Measurements from ENCODE around the gene BCL11B. TPM values are rescaled to one million over a fixed set of nuclear protein-coding genes. Genes with fewer than 3 reads are reported as not detected.

BCL11B gene
- total and polyA plus RNA-seq, 4 donors = 0.20 to 2.3 (median 0.66) TPM

- no peak for TF ChIP-seq CTCF (IDR thresholded peaks at IDR 0.05; ENCODE audit: control extremely low read depth, extremely low read depth)
- Histone ChIP-seq H3K36me3 (ENCODE audit: control insufficient read depth in 4 of 4, insufficient read depth in 4 of 4, low read length in 4 of 4) (no peaks in the 10 kb centered on the region), H3K4me3 (no peak overlapping the region), H3K27ac (ENCODE audit: low read depth in 1 of 2, low read length in 1 of 2) (no peak overlapping the region), H3K4me1 (ENCODE audit: control insufficient read depth in 5 of 5, insufficient read depth in 5 of 5, low read length in 5 of 5) (peaks cover 0 to 25% (median 0%) of the 10 kb centered on the region in 5 donors), H3K9ac (ENCODE audit: insufficient read depth in 1 of 2, low read length in 2 of 2) (no peak overlapping the region), H3K27me3 (ENCODE audit: control insufficient read depth in 3 of 3, insufficient read depth in 3 of 3, low read length in 2 of 3) (no peaks in the 10 kb centered on the region), H3K9me3 (ENCODE audit: control insufficient read depth in 4 of 4, insufficient read depth in 3 of 4, low read length in 3 of 4) (peaks cover 0 to 3% (median 0%) of the 10 kb centered on the region in 4 donors)
- WGBS, 2 donors = 65 to 70% methylated on average over 8 of the region's 8 CpGs
- ATAC-seq (ENCODE audit: insufficient read depth, low FRiP score) (no peak), DNase-seq (no peak)
Measured at GRCh38 chr14:99210333-99210732, 61.7 kb downstream of the BCL11B start.

- Histone ChIP-seq H3K27me3 (ENCODE audit: control insufficient read depth in 3 of 3, insufficient read depth in 3 of 3, low read length in 2 of 3) (no peaks in the 10 kb centered on the region), H3K36me3 (ENCODE audit: control insufficient read depth in 4 of 4, insufficient read depth in 4 of 4, low read length in 4 of 4) (no peaks in the 10 kb centered on the region), H3K4me1 (ENCODE audit: control insufficient read depth in 5 of 5, insufficient read depth in 5 of 5, low read length in 5 of 5) (peaks cover 0 to 19% (median 0%) of the 10 kb centered on the region in 5 donors), H3K9me3 (ENCODE audit: control insufficient read depth in 4 of 4, insufficient read depth in 3 of 4, low read length in 3 of 4) (peaks cover 0 to 3% (median 0%) of the 10 kb centered on the region in 4 donors), H3K27ac (ENCODE audit: low read depth in 1 of 2, low read length in 1 of 2) (no peak overlapping the region), H3K9ac (ENCODE audit: insufficient read depth in 1 of 2, low read length in 2 of 2) (no peak overlapping the region), H3K4me3 (no peak overlapping the region)
- ATAC-seq (ENCODE audit: insufficient read depth, low FRiP score) (no peak), DNase-seq (no peak)
- 79 to 88% methylated on average over 7 of the region's 7 CpGs for WGBS, 2 donors
- no peak for TF ChIP-seq CTCF (IDR thresholded peaks at IDR 0.05; ENCODE audit: control extremely low read depth, extremely low read depth)
Measured at GRCh38 chr14:99209409-99209808, 62.6 kb downstream of the BCL11B start.

- H3K36me3 ChIP-seq (ENCODE audit: control insufficient read depth in 4 of 4, insufficient read depth in 4 of 4, low read length in 4 of 4) = no peaks in the 10 kb centered on the region
- no peak for DNase-seq
- no peak overlapping the region for H3K9ac ChIP-seq (ENCODE audit: insufficient read depth in 1 of 2, low read length in 2 of 2)
Measured at GRCh38 chr14:99208318-99208717, 63.7 kb downstream of the BCL11B start.

More at GRCh38 chr14:99208318-99208717, 63.7 kb downstream of the BCL11B start:
- TF ChIP-seq CTCF (IDR thresholded peaks at IDR 0.05; ENCODE audit: control extremely low read depth, extremely low read depth) = no peak
- no peak for ATAC-seq (ENCODE audit: insufficient read depth, low FRiP score)
- WGBS, 2 donors = 67 to 71% methylated on average over 9 of the region's 9 CpGs
- Histone ChIP-seq H3K27me3 (ENCODE audit: control insufficient read depth in 3 of 3, insufficient read depth in 3 of 3, low read length in 2 of 3) (no peaks in the 10 kb centered on the region), H3K9me3 (ENCODE audit: control insufficient read depth in 4 of 4, insufficient read depth in 3 of 4, low read length in 3 of 4) (peaks cover 0 to 3% (median 0%) of the 10 kb centered on the region in 4 donors), H3K4me1 (ENCODE audit: control insufficient read depth in 5 of 5, insufficient read depth in 5 of 5, low read length in 5 of 5) (peaks cover 0 to 11% (median 0%) of the 10 kb centered on the region in 5 donors), H3K27ac (ENCODE audit: low read depth in 1 of 2, low read length in 1 of 2) (no peak overlapping the region), H3K4me3 (no peak overlapping the region)

All from lung (tissue), 12 donors.